ENCODE measurements around the gene WHRN. TPM values are rescaled to one million over a fixed set of nuclear protein-coding genes. Genes with fewer than 3 reads are reported as not detected.
A peak's percentile ranks its signal among the peaks of the same experiment; 100 is the strongest.

The WHRN gene
- total RNA-seq, 1 donor from 2014 or later: 11.8 TPM

- peak; percentile 62 for DNase-seq (ENCODE audit: low spot score)
These were observed 32.4 kb downstream of the WHRN start for GRCh38 chr9:114472765-114473446.

DNA sequence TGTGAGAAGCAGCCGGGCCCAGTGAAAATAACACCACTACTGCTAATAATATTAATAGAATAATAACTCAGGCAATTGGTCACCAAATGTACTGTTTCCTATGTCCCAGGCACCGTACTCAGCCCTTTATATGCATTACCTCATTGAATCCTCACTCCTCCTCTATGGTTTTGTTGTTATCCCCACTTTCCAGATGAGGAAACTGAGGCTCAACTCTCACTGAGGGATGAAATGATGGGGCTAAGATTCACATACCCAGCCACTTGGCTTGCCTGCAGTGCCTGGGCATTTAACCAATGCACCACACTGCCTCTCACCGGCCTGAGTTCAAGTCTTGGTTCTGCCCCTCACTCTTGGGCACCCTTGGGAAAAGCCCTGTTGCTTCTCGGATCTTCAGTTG lies 34.1 kb downstream of the WHRN start:
- DNase-seq (ENCODE audit: low spot score): no peak

DNA sequence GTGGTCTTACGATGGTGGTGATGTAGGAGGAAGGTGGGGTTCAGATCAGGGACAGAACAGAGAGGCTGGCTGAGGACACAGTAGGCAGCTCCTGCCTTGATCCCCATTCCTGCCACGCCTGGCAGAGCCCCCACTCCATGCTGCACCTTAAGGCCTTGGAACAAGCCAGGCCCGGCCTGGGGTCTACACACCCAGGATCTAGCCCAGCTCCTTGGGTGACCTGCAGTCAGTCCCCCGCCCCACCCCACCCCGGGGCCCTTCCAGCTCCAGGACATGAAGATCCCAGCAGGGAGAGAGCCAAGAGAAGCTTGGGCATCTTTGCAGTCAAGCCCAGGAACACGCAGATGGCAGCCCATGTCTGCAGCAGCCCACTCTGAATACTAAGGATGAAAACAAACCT lies 34.7 kb downstream of the WHRN start:
- DNase-seq (ENCODE audit: low spot score): no peak

GRCh38 chr9:114470121-114470520 lies 35.2 kb downstream of the WHRN start:
- no peak for DNase-seq (ENCODE audit: low spot score)

DNA sequence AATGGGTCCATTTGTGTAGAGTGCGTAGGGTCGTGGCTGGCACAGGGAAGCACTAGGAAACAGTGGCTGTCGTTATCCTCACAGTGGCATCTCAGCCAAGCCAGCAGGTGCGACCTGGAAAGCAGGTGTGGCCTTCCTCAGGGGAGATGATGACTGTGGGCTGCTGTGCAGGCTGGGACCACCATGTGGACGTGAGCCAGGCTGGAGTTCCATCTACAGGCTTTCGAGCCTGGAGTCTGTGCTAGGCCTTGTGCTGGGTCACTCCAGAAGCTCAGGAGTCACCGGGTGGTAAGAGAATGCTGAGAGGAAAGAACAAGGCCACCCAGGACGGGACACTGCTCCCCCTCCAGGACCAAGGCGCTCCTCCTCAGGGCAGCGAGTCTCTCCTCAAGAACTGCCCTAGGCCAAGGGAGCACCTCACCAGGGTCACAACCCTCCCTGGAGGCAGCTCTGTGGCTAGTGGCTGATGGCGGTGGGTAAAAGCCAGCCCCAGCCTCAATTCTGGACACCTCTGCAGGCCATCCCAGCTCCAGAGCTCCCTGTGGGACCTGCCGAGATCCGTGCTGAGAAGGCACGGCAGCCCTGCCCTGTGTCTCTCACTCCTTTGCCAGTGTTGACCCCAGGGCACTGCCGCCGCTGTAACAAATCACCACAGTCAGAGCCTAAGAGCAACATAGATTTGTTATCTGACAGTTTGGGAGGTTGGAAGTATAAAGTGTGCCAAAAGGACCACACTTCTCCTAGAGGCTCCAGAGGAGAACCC lies 36.0 kb downstream of the WHRN start:
- DNase-seq (ENCODE audit: low spot score): no peak

DNA sequence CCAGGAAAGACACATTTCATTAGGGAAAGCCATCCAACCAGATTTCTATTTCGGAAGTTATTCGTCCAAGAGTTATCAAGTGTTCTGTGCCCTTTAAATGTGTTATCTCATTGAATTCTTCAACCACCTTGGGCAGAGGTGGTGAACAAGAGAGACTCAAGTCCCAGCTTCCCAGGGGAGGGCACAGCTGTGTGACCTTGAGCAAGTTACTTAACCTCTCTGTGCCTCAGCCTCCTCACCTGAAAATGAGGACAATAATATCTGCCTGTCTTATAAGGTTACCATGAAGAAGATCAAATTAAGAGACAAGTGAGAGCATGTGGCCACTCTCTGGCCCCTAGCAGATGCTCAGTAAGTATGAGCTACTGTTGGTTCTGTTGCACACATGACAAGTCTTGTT lies 37.4 kb downstream of the WHRN start:
- no peak for DNase-seq (ENCODE audit: low spot score)

DNA sequence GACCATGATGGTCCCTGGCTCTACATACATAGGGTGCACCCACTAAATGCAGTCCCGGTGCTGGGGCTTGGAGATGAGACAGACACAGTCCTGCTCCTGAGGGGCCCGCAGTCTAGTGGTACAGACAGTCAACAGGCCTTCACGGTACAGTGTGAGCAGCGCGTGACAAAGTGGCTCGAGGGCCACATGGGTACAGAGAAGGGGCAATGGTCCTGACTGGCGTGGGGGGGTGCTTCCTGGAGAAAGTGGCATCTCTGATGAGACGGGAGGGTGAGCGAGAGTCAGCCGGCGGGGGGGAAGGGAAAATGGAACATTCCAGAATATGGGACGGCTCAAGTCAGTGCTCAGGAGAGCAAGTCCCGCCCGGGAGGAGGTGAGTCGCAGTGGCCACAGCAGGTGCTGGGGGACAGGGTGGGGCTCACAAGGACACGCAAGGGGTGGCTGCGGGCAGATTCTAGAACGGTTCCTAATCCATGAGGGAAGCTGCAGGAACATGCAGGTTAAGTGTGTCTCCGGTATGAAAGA lies 38.0 kb downstream of the WHRN start:
- no peak for DNase-seq (ENCODE audit: low spot score)

GRCh38 chr9:114465906-114466900 lies 39.1 kb downstream of the WHRN start:
- DNase-seq (ENCODE audit: low spot score): no peak

GRCh38 chr9:114465417-114465816 lies 39.9 kb downstream of the WHRN start:
- DNase-seq (ENCODE audit: low spot score): no peak

GRCh38 chr9:114464281-114465051 lies 40.8 kb downstream of the WHRN start:
- no peak for DNase-seq (ENCODE audit: low spot score)

- DNase-seq (ENCODE audit: low spot score): no peak
These were observed 42.5 kb downstream of the WHRN start for GRCh38 chr9:114462791-114463190.

GRCh38 chr9:114461468-114461867 lies 43.8 kb downstream of the WHRN start:
- no peak for DNase-seq (ENCODE audit: low spot score)

GRCh38 chr9:114460513-114461199 lies 44.6 kb downstream of the WHRN start:
- DNase-seq (ENCODE audit: low spot score): no peak

GRCh38 chr9:114459464-114459863 lies 45.8 kb downstream of the WHRN start:
- no peak for DNase-seq (ENCODE audit: low spot score)

DNA sequence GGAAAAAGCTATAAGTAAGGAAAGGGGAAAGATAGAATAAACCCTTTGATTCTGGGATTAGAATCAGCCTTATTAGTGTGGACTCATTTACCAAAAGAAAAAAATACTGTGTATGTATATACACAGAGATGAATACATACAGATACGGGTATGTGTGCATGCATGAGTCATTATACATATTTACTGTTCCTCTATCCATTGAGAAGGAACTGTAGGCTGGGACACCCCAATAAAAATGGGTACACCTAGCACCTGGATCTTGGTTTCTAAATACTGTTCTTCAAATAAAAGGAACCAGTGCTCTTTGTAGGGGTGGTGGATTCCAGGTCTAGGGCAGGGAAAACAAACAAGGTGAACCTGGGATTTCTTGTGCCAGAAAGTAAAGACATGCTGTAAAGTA lies 48.3 kb downstream of the WHRN start:
- DNase-seq (ENCODE audit: low spot score): no peak

DNA sequence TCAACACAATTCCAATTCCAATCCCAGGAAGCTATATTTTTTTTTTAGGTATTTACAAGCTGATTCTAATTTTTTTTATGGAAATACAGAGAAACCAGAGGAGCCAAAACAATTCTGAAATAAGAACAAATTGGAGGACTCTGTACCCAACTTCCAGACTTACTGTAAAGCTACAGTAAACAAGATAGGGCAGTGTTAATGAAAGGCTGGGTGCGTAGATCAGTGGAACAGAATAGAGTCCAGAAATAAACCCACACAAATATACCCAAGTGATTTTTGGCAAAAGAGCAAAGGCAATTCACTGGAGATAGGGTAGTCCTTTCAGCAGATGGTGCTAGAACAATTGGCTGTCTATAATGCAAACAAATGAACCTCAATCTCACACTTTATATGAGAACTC lies 50.6 kb downstream of the WHRN start:
- DNase-seq (ENCODE audit: low spot score): no peak

- no peak for DNase-seq (ENCODE audit: low spot score)
These were observed 52.8 kb downstream of the WHRN start for GRCh38 chr9:114452219-114453165.

- DNase-seq (ENCODE audit: low spot score): no peak
These were observed 53.6 kb downstream of the WHRN start for GRCh38 chr9:114451707-114452031.

- DNase-seq (ENCODE audit: low spot score): no peak
These were observed 54.2 kb downstream of the WHRN start for GRCh38 chr9:114450833-114451706.
